ENCODE measurements around the gene HDHD5. TPM values are rescaled to one million over a fixed set of nuclear protein-coding genes. Genes with fewer than 3 reads are reported as not detected.

Gene HDHD5
- 47.4 and 49.5 TPM in 2 replicates for total RNA-seq

- Mint-ChIP-seq H3K27ac (peak within 1 kb of the TSS; percentile 89), H3K27me3 (peaks cover 2% of the 10 kb centered on the region), H3K9me3 (no peaks in the 10 kb centered on the region), H3K4me3 (peak within 1 kb of the TSS; percentile 89), H3K4me1 (peaks cover 24% of the 10 kb centered on the region), H3K36me3 (ENCODE audit: low read depth) (peaks cover 13% of the 10 kb centered on the region)
- DNase-seq = peak; percentile 96
- intact Hi-C loops (cut with micrococcal nuclease) = loop anchor here (1.0 to 2.0 kb wide), 5 partner anchors 12 to 470 kb away; partner anchors contain the start of genes ATP6V1E1 and IL17RA
Measured at GRCh38 chr22:17158568-17159503, at the start of gene HDHD5. TSS of gene HDHD5 (minus strand) at chr22:17159277. CDS start at chr22:17159251, 26 bp downstream.

- Mint-ChIP-seq H3K27ac (no peak overlapping the region), H3K36me3 (ENCODE audit: low read depth) (peaks cover 32% of the 10 kb centered on the region), H3K4me3 (no peak overlapping the region), H3K9me3 (no peaks in the 10 kb centered on the region), H3K27me3 (no peaks in the 10 kb centered on the region), H3K4me1 (peaks cover 5% of the 10 kb centered on the region)
- no peak for DNase-seq
- intact Hi-C loops (cut with micrococcal nuclease) = loop anchor here (1.0 kb wide), 1 partner anchor 296 kb away; no protein-coding TSS in a partner anchor
Measured at GRCh38 chr22:17205432-17205831, 46.4 kb upstream of the HDHD5 start.

- H3K36me3 Mint-ChIP-seq (ENCODE audit: low read depth) = peaks cover 37% of the 10 kb centered on the region
- no peak overlapping the region for H3K4me3 Mint-ChIP-seq
- no peak for DNase-seq
- H3K27ac Mint-ChIP-seq = no peak overlapping the region
- H3K9me3 Mint-ChIP-seq = no peaks in the 10 kb centered on the region
- H3K4me1 Mint-ChIP-seq = peaks cover 3% of the 10 kb centered on the region
- no peaks in the 10 kb centered on the region for H3K27me3 Mint-ChIP-seq
- intact Hi-C loops (cut with micrococcal nuclease) = no loop called here
Measured at GRCh38 chr22:17201285-17201945, 42.3 kb upstream of the HDHD5 start.

- H3K9me3 Mint-ChIP-seq = no peaks in the 10 kb centered on the region
- H3K36me3 Mint-ChIP-seq (ENCODE audit: low read depth) = peaks cover 32% of the 10 kb centered on the region
- DNase-seq = no peak
- intact Hi-C loops (cut with micrococcal nuclease) = no loop called here
- H3K27me3 Mint-ChIP-seq = no peaks in the 10 kb centered on the region
- no peak overlapping the region for H3K4me3 Mint-ChIP-seq
- peaks cover 3% of the 10 kb centered on the region for H3K4me1 Mint-ChIP-seq
- no peak overlapping the region for H3K27ac Mint-ChIP-seq
Measured at GRCh38 chr22:17199003-17199731, 40.1 kb upstream of the HDHD5 start.

GRCh38 chr22:17198170-17199002 is 39.3 kb upstream of the HDHD5 start:
- no peak overlapping the region for H3K27ac Mint-ChIP-seq
- DNase-seq = no peak
- intact Hi-C loops (cut with micrococcal nuclease) = no loop called here
- H3K27me3 Mint-ChIP-seq = no peaks in the 10 kb centered on the region
- no peaks in the 10 kb centered on the region for H3K9me3 Mint-ChIP-seq
- H3K36me3 Mint-ChIP-seq (ENCODE audit: low read depth) = peaks cover 28% of the 10 kb centered on the region
- H3K4me1 Mint-ChIP-seq = peaks cover 3% of the 10 kb centered on the region
- no peak overlapping the region for H3K4me3 Mint-ChIP-seq

GRCh38 chr22:17194213-17194612 is 35.1 kb upstream of the HDHD5 start:
- no peak for DNase-seq

GRCh38 chr22:17192186-17192585 is 33.1 kb upstream of the HDHD5 start:
- Mint-ChIP-seq H3K4me1 (no peaks in the 10 kb centered on the region), H3K9me3 (no peaks in the 10 kb centered on the region), H3K36me3 (ENCODE audit: low read depth) (peaks cover 20% of the 10 kb centered on the region), H3K27me3 (no peaks in the 10 kb centered on the region), H3K4me3 (no peak overlapping the region), H3K27ac (no peak overlapping the region)
- intact Hi-C loops (cut with micrococcal nuclease) = no loop called here
- DNase-seq = no peak

More at GRCh38 chr22:17194213-17194612, 35.1 kb upstream of the HDHD5 start:
- Mint-ChIP-seq H3K9me3 (no peaks in the 10 kb centered on the region), H3K27ac (no peak overlapping the region), H3K36me3 (ENCODE audit: low read depth) (peaks cover 17% of the 10 kb centered on the region), H3K4me1 (no peaks in the 10 kb centered on the region), H3K4me3 (no peak overlapping the region), H3K27me3 (no peaks in the 10 kb centered on the region)
- intact Hi-C loops (cut with micrococcal nuclease) = no loop called here

GRCh38 chr22:17191163-17191784 is 32.2 kb upstream of the HDHD5 start:
- intact Hi-C loops (cut with micrococcal nuclease) = no loop called here
- Mint-ChIP-seq H3K27ac (no peak overlapping the region), H3K27me3 (no peaks in the 10 kb centered on the region), H3K9me3 (no peaks in the 10 kb centered on the region), H3K4me3 (no peak overlapping the region), H3K36me3 (ENCODE audit: low read depth) (peaks cover 16% of the 10 kb centered on the region), H3K4me1 (no peaks in the 10 kb centered on the region)
- DNase-seq = no peak

- no peaks in the 10 kb centered on the region for H3K27me3 Mint-ChIP-seq
- H3K9me3 Mint-ChIP-seq = no peaks in the 10 kb centered on the region
- DNase-seq = no peak
- H3K27ac Mint-ChIP-seq = no peak overlapping the region
- intact Hi-C loops (cut with micrococcal nuclease) = no loop called here
- H3K4me3 Mint-ChIP-seq = no peak overlapping the region
- H3K36me3 Mint-ChIP-seq (ENCODE audit: low read depth) = peaks cover 20% of the 10 kb centered on the region
- H3K4me1 Mint-ChIP-seq = no peaks in the 10 kb centered on the region
Measured at GRCh38 chr22:17190702-17191101, 31.6 kb upstream of the HDHD5 start.

GRCh38 chr22:17176715-17177114 is 17.6 kb upstream of the HDHD5 start:
- Mint-ChIP-seq H3K27me3 (peaks cover 2% of the 10 kb centered on the region), H3K4me1 (peaks cover 2% of the 10 kb centered on the region), H3K9me3 (no peaks in the 10 kb centered on the region), H3K4me3 (no peak overlapping the region), H3K27ac (no peak overlapping the region), H3K36me3 (ENCODE audit: low read depth) (peaks cover 10% of the 10 kb centered on the region)
- intact Hi-C loops (cut with micrococcal nuclease) = no loop called here
- no peak for DNase-seq

GRCh38 chr22:17172029-17172833 is 13.2 kb upstream of the HDHD5 start:
- H3K36me3 Mint-ChIP-seq (ENCODE audit: low read depth) = no peaks in the 10 kb centered on the region
- intact Hi-C loops (cut with micrococcal nuclease) = no loop called here
- peaks cover 8% of the 10 kb centered on the region for H3K27me3 Mint-ChIP-seq
- no peaks in the 10 kb centered on the region for H3K9me3 Mint-ChIP-seq
- H3K4me3 Mint-ChIP-seq = peak overlapping the region; percentile 87
- H3K27ac Mint-ChIP-seq = no peak overlapping the region
- peaks cover 6% of the 10 kb centered on the region for H3K4me1 Mint-ChIP-seq
- no peak for DNase-seq

Data from activated CD4-positive, alpha-beta T cell treated with anti-CD3 and anti-CD28 coated beads, Interleukin-2, amount 10 ng/mL, durations not matched to agents 24 days and 14 days (primary cell).